BE2C (cell line): Measurements from ENCODE around the gene PCDHGB4.
"Not testable (repeated sequence)": the region's sequence is repeated elsewhere in the genome, so short reads cannot be mapped to it uniquely, and the experiment has no call there.

ENCODE experiments used
- DNase-seq: peaks from one replicate; pipeline ENCODE4 v3.0.0-alpha.2; 2020
- H3K27me3 ChIP-seq: fragments of 250-450 bp; sonication (Bioruptor Pico); 2 replicates; pipeline ENCODE4 v1.5.1; 2020; ENCODE audit warnings: mild to moderate bottlenecking
- H3K36me3 ChIP-seq: fragments of 250-450 bp; sonication (Bioruptor Pico); 2 replicates; pipeline ENCODE4 v1.5.1; 2020; ENCODE audit warnings: mild to moderate bottlenecking
- H3K4me1 ChIP-seq: fragments of 250-450 bp; sonication (Bioruptor Pico); 2 replicates; pipeline ENCODE4 v1.5.1; 2020
- H3K4me3 ChIP-seq: 2 replicates; pipeline ENCODE4 v1.5.1; 2011; ENCODE audit warnings: low read depth, low read length
- H3K9me3 ChIP-seq: fragments of 250-450 bp; sonication (Bioruptor Pico); 2 replicates; pipeline ENCODE4 v1.5.1; 2020
- CTCF ChIP-seq: IDR thresholded peaks from 2 replicates; pipeline ENCODE4 v1.5.1; 2012; ENCODE audit warnings: mild to moderate bottlenecking, low read depth, low read length

The PCDHGB4 gene

GRCh38 chr5:141392429-141393198, 5.1 kb downstream of the PCDHGB4 start, which contains the start of gene PCDHGA8:
Gene PCDHGA8 (plus strand): TSS chr5:141392633. CDS start chr5:141392814, 181 bp downstream.
- Histone ChIP-seq H3K27me3 (no peaks in the 10 kb centered on the region), H3K9me3 (no peaks in the 10 kb centered on the region), H3K36me3 (no peaks in the 10 kb centered on the region), H3K4me1 (no peaks in the 10 kb centered on the region), H3K4me3 (no peak within 1 kb of the TSS)
- TF ChIP-seq CTCF: peak; percentile 24
- DNase-seq: no peak

GRCh38 chr5:141393267-141393666, 5.8 kb downstream of the PCDHGB4 start:
- TF ChIP-seq CTCF: no peak
- DNase-seq: no peak
- no peak overlapping the region for H3K4me3 ChIP-seq
- no peaks in the 10 kb centered on the region for H3K36me3 ChIP-seq
- H3K27me3 ChIP-seq: no peaks in the 10 kb centered on the region
- no peaks in the 10 kb centered on the region for H3K4me1 ChIP-seq
- H3K9me3 ChIP-seq: no peaks in the 10 kb centered on the region

- H3K36me3 ChIP-seq, H3K27me3 ChIP-seq, H3K4me1 ChIP-seq, H3K4me3 ChIP-seq, DNase-seq, H3K9me3 ChIP-seq: not testable (repeated sequence)
Measured at GRCh38 chr5:141394401-141395187, 7.1 kb downstream of the PCDHGB4 start.

GRCh38 chr5:141397756-141398551, 10.5 kb downstream of the PCDHGB4 start, which contains the start of gene PCDHGB5:
Gene PCDHGB5 (plus strand): TSS chr5:141397947. CDS start chr5:141398128, 181 bp downstream.
- H3K27me3 ChIP-seq, H3K4me1 ChIP-seq, H3K9me3 ChIP-seq, H3K4me3 ChIP-seq, H3K36me3 ChIP-seq, DNase-seq: not testable (repeated sequence)

- Histone ChIP-seq H3K4me1 (no peaks in the 10 kb centered on the region), H3K9me3 (no peaks in the 10 kb centered on the region), H3K27me3 (no peaks in the 10 kb centered on the region), H3K36me3 (no peaks in the 10 kb centered on the region; the same call in none of the 2 replicates), H3K4me3 (no peak overlapping the region)
- no peak for DNase-seq
- TF ChIP-seq CTCF: no peak
Measured at GRCh38 chr5:141398608-141399007, 11.1 kb downstream of the PCDHGB4 start.

GRCh38 chr5:141399555-141400258, 12.2 kb downstream of the PCDHGB4 start:
- TF ChIP-seq CTCF: no peak
- no peaks in the 10 kb centered on the region; the same call in none of the 2 replicates for H3K36me3 ChIP-seq
- DNase-seq: no peak
- no peaks in the 10 kb centered on the region for H3K9me3 ChIP-seq
- no peaks in the 10 kb centered on the region for H3K4me1 ChIP-seq
- H3K27me3 ChIP-seq: no peaks in the 10 kb centered on the region
- no peak overlapping the region for H3K4me3 ChIP-seq
